Measurements from ENCODE around the gene TIMM29.
"Not testable (repeated sequence)": the region's sequence is repeated elsewhere in the genome, so short reads cannot be mapped to it uniquely, and the experiment has no call there.

The TIMM29 gene

GRCh38 chr19:10913716-10914340 lies 14.8 kb upstream of the TIMM29 start:
- no peak for DNase-seq

- no peak for DNase-seq
Observed at GRCh38 chr19:10915130-10916091, 13.2 kb upstream of the TIMM29 start.

- DNase-seq = no peak
Observed at GRCh38 chr19:10916602-10917001, 12.0 kb upstream of the TIMM29 start.

GRCh38 chr19:10918359-10918758 lies 10.3 kb upstream of the TIMM29 start:
- no peak for DNase-seq

- DNase-seq = no peak
Observed at GRCh38 chr19:10919352-10920287, 9.0 kb upstream of the TIMM29 start.

- no peak for DNase-seq
Observed at GRCh38 chr19:10920288-10920655, 8.3 kb upstream of the TIMM29 start.

GRCh38 chr19:10920781-10921180 lies 7.8 kb upstream of the TIMM29 start:
- no peak for DNase-seq

GRCh38 chr19:10921199-10921909 lies 7.3 kb upstream of the TIMM29 start:
- no peak for DNase-seq

GRCh38 chr19:10921910-10922637 lies 6.5 kb upstream of the TIMM29 start:
- DNase-seq = no peak

GRCh38 chr19:10922638-10923014 lies 6.0 kb upstream of the TIMM29 start:
- DNase-seq = no peak

GRCh38 chr19:10923260-10924112 lies 5.1 kb upstream of the TIMM29 start:
- DNase-seq = no peak

GRCh38 chr19:10924597-10924996 lies 4.0 kb upstream of the TIMM29 start:
- DNase-seq = no peak

- no peak for DNase-seq
Observed at GRCh38 chr19:10927730-10928562, 665 bp upstream of the TIMM29 start.

GRCh38 chr19:10929402-10929794 lies 787 bp downstream of the TIMM29 start:
- no peak for DNase-seq

GRCh38 chr19:10935371-10936059 lies 6.9 kb downstream of the TIMM29 start:
- no peak for DNase-seq

GRCh38 chr19:10936661-10937084 lies 8.1 kb downstream of the TIMM29 start:
- DNase-seq = no peak

- not testable (repeated sequence) for DNase-seq
Observed at GRCh38 chr19:10941649-10942048, 13.0 kb downstream of the TIMM29 start.

- DNase-seq = not testable (repeated sequence)
Observed at GRCh38 chr19:10943412-10943811, 14.8 kb downstream of the TIMM29 start.

- DNase-seq = no peak
Observed at GRCh38 chr19:10945264-10945663, 16.7 kb downstream of the TIMM29 start.

Data from activated CD4-positive, alpha-beta T cell treated with anti-CD3 and anti-CD28 coated beads, Interleukin-2, amount 50 U/mL, for 1 hour (primary cell).